ENCODE results near the gene UBAC2.

- TF ChIP-seq CTCF (conservative IDR thresholded peaks at IDR 0.05) (no peak), ZFX (IDR thresholded peaks at IDR 0.05) (no peak)
Observed at GRCh38 chr13:99382428-99383133, 181.9 kb downstream of the UBAC2 start.
